Endothelial cell (in vitro differentiated cells): ENCODE results near the gene UBASH3A. TPM values are rescaled to one million over a fixed set of nuclear protein-coding genes. Genes with fewer than 3 reads are reported as not detected.

Experiments
- DNase-seq: peaks from one replicate; pipeline ENCODE4 v3.0.0; 2021; ENCODE audit warnings: low spot score
- H3K27ac Mint-ChIP-seq: one replicate; pipeline ENCODE4 v1.8.0; 2021; ENCODE audit warnings: mixed read lengths, inconsistent platforms; ENCODE audit not compliant: unreplicated experiment
- H3K27me3 Mint-ChIP-seq: one replicate; pipeline ENCODE4 v1.8.0; 2021; ENCODE audit warnings: mild to moderate bottlenecking, moderate library complexity, mixed read lengths, inconsistent platforms; ENCODE audit not compliant: unreplicated experiment
- H3K36me3 Mint-ChIP-seq: one replicate; pipeline ENCODE4 v1.8.0; 2021; ENCODE audit warnings: mild to moderate bottlenecking, low read depth, mixed read lengths, inconsistent platforms; ENCODE audit not compliant: unreplicated experiment
- H3K4me1 Mint-ChIP-seq: one replicate; pipeline ENCODE4 v1.8.0; 2021; ENCODE audit warnings: mild to moderate bottlenecking, mixed read lengths, inconsistent platforms; ENCODE audit not compliant: unreplicated experiment
- H3K4me3 Mint-ChIP-seq: one replicate; pipeline ENCODE4 v1.8.0; 2021; ENCODE audit warnings: mild to moderate bottlenecking, mixed read lengths, inconsistent platforms; ENCODE audit not compliant: unreplicated experiment
- H3K9me3 Mint-ChIP-seq: one replicate; pipeline ENCODE4 v1.8.0; 2021; ENCODE audit warnings: mixed read lengths, inconsistent platforms; ENCODE audit not compliant: unreplicated experiment
- total RNA-seq: library from RNA; stranded (reverse); fragmentation: NEBNext Ultra II Directional; extraction: Animal tissue kit (Norgen Biotek cat#: 25700); gene quantifications from one replicate; pipeline ENCODE4 v1.2.1, GENCODE V29; 2021; ENCODE audit not compliant: unreplicated experiment
- TF ChIP-seq, protein P1 (sequence below): fragments of 200-600 bp; sonication (generic); IDR thresholded peaks from one replicate; pipeline ENCODE4 v1.5.0; 2021; ENCODE audit warnings: antibody characterized with exemption; ENCODE audit not compliant: unreplicated experiment

The UBASH3A gene
- total RNA-seq, 1 donor from 2014 or later, result not detected

- Mint-ChIP-seq H3K27ac (peak overlapping the region; percentile 6), H3K27me3 (peaks cover 7% of the 10 kb centered on the region), H3K4me3 (no peak overlapping the region), H3K36me3 (peaks cover 4% of the 10 kb centered on the region), H3K9me3 (no peaks in the 10 kb centered on the region), H3K4me1 (peaks cover 26% of the 10 kb centered on the region)
- DNase-seq, result no peak
- TF ChIP-seq, protein P1, sequence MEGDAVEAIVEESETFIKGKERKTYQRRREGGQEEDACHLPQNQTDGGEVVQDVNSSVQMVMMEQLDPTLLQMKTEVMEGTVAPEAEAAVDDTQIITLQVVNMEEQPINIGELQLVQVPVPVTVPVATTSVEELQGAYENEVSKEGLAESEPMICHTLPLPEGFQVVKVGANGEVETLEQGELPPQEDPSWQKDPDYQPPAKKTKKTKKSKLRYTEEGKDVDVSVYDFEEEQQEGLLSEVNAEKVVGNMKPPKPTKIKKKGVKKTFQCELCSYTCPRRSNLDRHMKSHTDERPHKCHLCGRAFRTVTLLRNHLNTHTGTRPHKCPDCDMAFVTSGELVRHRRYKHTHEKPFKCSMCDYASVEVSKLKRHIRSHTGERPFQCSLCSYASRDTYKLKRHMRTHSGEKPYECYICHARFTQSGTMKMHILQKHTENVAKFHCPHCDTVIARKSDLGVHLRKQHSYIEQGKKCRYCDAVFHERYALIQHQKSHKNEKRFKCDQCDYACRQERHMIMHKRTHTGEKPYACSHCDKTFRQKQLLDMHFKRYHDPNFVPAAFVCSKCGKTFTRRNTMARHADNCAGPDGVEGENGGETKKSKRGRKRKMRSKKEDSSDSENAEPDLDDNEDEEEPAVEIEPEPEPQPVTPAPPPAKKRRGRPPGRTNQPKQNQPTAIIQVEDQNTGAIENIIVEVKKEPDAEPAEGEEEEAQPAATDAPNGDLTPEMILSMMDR, result no peak
Observed at GRCh38 chr21:42493109-42494060, 89.7 kb downstream of the UBASH3A start.

GRCh38 chr21:42495027-42495426 is 91.3 kb downstream of the UBASH3A start:
- DNase-seq, result no peak
- no peak overlapping the region for H3K27ac Mint-ChIP-seq
- TF ChIP-seq, protein P1, result no peak
- H3K27me3 Mint-ChIP-seq, result peaks cover 6% of the 10 kb centered on the region
- no peak overlapping the region for H3K4me3 Mint-ChIP-seq
- no peaks in the 10 kb centered on the region for H3K9me3 Mint-ChIP-seq
- peaks cover 26% of the 10 kb centered on the region for H3K4me1 Mint-ChIP-seq
- peaks cover 4% of the 10 kb centered on the region for H3K36me3 Mint-ChIP-seq

- peak overlapping the region; percentile 62 for H3K27ac Mint-ChIP-seq
- H3K27me3 Mint-ChIP-seq, result peaks cover 6% of the 10 kb centered on the region
- DNase-seq, result no peak
Observed at GRCh38 chr21:42495765-42496119, 92.0 kb downstream of the UBASH3A start.

GRCh38 chr21:42496120-42496838 is 92.6 kb downstream of the UBASH3A start, which contains the start of gene RSPH1:
Gene RSPH1, minus strand, starts transcription at chr21:42496224. Its CDS starts 38 bp downstream, at chr21:42496186.
- Mint-ChIP-seq H3K4me1 (peaks cover 26% of the 10 kb centered on the region), H3K27me3 (peaks cover 6% of the 10 kb centered on the region), H3K9me3 (no peaks in the 10 kb centered on the region), H3K36me3 (peaks cover 4% of the 10 kb centered on the region), H3K4me3 (peak within 1 kb of the TSS; percentile 90), H3K27ac (peak within 1 kb of the TSS; percentile 65)
- TF ChIP-seq, protein P1, result no peak
- peak; percentile 99 for DNase-seq

More at GRCh38 chr21:42495765-42496119, 92.0 kb downstream of the UBASH3A start:
- peak overlapping the region; percentile 87 for H3K4me3 Mint-ChIP-seq
- H3K4me1 Mint-ChIP-seq, result peaks cover 26% of the 10 kb centered on the region
- TF ChIP-seq, protein P1, result no peak
- H3K36me3 Mint-ChIP-seq, result peaks cover 4% of the 10 kb centered on the region
- H3K9me3 Mint-ChIP-seq, result no peaks in the 10 kb centered on the region
